ENCODE data around the gene THSD1. TPM values are rescaled to one million over a fixed set of nuclear protein-coding genes. Genes with fewer than 3 reads are reported as not detected.
A peak's percentile ranks its signal among the peaks of the same experiment; 100 is the strongest.

The THSD1 gene
- total and polyA plus RNA-seq, 12 donors: 3.8 to 9.3 (median 6.7) TPM

DNA sequence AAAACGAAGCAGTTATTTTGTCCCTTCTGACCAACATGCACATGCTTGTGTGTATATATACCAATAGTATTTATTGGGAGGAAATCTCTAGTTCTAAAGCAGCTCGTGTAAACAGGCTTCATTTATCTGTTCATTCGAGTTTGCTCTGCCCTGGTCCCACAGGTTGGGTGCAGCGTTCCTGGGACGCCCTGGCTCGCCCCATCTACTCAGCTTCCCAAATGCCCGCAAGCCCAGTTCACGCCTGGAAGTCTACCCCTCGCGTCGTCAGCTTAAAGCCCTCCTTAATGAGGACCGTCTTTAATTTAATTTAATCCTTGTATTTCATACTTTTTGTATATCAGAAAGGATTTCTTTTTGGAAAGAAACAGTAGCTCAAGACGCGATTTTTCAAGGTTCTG, 604 bp downstream of the THSD1 start:
- no peaks in the 10 kb centered on the region for H3K9me3 ChIP-seq
- DNase-seq (no peak), ATAC-seq (peak in 6 of 8 donors; percentile 18 to 51 (median 41))
- 12 to 16% methylated on average over 14 of the region's 14 CpGs for WGBS, 2 donors
- peaks cover 0 to 36% (median 13%) of the 10 kb centered on the region in 9 donors for H3K4me1 ChIP-seq
- H3K27ac ChIP-seq: peak overlapping the region; percentile 61 to 92 (median 77)
- TF ChIP-seq, protein P1, sequence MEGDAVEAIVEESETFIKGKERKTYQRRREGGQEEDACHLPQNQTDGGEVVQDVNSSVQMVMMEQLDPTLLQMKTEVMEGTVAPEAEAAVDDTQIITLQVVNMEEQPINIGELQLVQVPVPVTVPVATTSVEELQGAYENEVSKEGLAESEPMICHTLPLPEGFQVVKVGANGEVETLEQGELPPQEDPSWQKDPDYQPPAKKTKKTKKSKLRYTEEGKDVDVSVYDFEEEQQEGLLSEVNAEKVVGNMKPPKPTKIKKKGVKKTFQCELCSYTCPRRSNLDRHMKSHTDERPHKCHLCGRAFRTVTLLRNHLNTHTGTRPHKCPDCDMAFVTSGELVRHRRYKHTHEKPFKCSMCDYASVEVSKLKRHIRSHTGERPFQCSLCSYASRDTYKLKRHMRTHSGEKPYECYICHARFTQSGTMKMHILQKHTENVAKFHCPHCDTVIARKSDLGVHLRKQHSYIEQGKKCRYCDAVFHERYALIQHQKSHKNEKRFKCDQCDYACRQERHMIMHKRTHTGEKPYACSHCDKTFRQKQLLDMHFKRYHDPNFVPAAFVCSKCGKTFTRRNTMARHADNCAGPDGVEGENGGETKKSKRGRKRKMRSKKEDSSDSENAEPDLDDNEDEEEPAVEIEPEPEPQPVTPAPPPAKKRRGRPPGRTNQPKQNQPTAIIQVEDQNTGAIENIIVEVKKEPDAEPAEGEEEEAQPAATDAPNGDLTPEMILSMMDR (IDR thresholded peaks at IDR 0.05): no peak
- peaks cover 0 to 20% (median 0%) of the 10 kb centered on the region in 9 donors for H3K36me3 ChIP-seq
- intact Hi-C loops (cut with DNase I): loop anchor here in 3 of 10 donors (2.0 to 5.0 kb wide), 2 partner anchors 42 to 45 kb away; partner anchors contain the start of gene VPS36 (in 2 of the 3)
- peak overlapping the region; percentile 43 to 82 (median 66) for H3K4me3 ChIP-seq
- peaks cover 0 to 19% (median 0%) of the 10 kb centered on the region in 7 donors for H3K27me3 ChIP-seq

DNA sequence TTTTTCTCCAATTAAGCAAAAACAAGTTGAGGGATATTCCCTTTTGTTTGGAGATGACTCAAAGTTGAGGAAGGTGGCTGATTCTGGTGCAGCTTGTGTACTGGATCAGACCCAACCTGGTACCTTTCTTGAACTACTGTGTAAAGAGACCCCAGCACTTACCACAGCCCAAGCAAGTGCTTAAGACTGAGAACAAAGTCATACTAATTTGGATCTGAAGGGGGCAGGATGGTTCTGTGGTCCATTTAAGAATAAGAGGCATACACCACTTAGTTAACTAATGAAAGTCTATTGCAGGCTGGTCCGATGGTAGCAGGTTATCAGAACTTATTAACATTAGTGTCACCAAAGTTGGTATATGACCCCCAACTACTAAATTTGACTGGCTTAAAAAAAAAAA, 6.3 kb downstream of the THSD1 start:
- Histone ChIP-seq H3K4me1 (peaks cover 0 to 71% (median 22%) of the 10 kb centered on the region in 9 donors), H3K4me3 (no peak overlapping the region), H3K27ac (no peak overlapping the region), H3K36me3 (peaks cover 0 to 59% (median 16%) of the 10 kb centered on the region in 9 donors), H3K9me3 (no peaks in the 10 kb centered on the region), H3K27me3 (no peaks in the 10 kb centered on the region)
- ATAC-seq: peak in 2 of 8 donors; percentile 41 to 56
- no peak for DNase-seq
- WGBS, 2 donors: 63 to 83% methylated on average over 1 of the region's 1 CpG
- TF ChIP-seq, protein P1 (IDR thresholded peaks at IDR 0.05): peak in 6 of 9 donors; percentile 6 to 45 (median 25)
- intact Hi-C loops (cut with DNase I): loop anchor here in 2 of 10 donors (2.0 to 5.0 kb wide), 2 partner anchors 51 to 53 kb away; partner anchors contain the start of gene VPS36 (in 2 of the 2)

DNA sequence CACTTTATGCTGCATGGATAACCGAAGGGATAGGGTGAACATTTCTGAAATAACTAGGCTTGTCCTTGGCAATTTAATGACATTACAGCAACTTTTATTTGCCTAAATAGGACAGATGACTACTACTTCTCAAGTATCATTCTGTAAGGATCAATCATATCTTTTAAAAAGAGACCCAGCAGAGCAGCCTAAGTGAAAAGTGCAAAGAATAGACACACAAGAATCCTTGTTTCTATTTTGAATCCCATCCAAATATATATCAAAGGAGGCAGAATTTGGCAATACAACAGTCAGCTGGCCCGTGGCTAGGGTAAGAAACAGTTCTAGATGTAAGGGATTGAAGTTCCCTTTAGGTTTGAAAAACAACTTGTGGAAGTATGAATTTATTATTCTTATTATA, 6.9 kb downstream of the THSD1 start:
- H3K27me3 ChIP-seq: no peaks in the 10 kb centered on the region
- no peak overlapping the region for H3K27ac ChIP-seq
- H3K36me3 ChIP-seq: peaks cover 0 to 60% (median 16%) of the 10 kb centered on the region in 9 donors
- H3K4me1 ChIP-seq: peaks cover 0 to 76% (median 24%) of the 10 kb centered on the region in 9 donors
- TF ChIP-seq, protein P1 (IDR thresholded peaks at IDR 0.05): no peak
- no peaks in the 10 kb centered on the region for H3K9me3 ChIP-seq
- no peak overlapping the region for H3K4me3 ChIP-seq
- DNase-seq (no peak), ATAC-seq (no peak)
- 38 to 56% methylated on average over 2 of the region's 2 CpGs for WGBS, 2 donors
- intact Hi-C loops (cut with DNase I): loop anchor here in 1 of 10 donors (2.0 kb wide), 1 partner anchor 52 kb away; the partner anchor contains the start of gene VPS36

GRCh38 chr13:52395704-52396103, 10.3 kb downstream of the THSD1 start:
- peak in 3 of 8 donors; percentile 28 to 61 (median 51) for ATAC-seq
- TF ChIP-seq, protein P1 (IDR thresholded peaks at IDR 0.05): no peak
- 75 to 84% methylated on average over 4 of the region's 4 CpGs for WGBS, 2 donors
- intact Hi-C loops (cut with DNase I): no loop called here
- DNase-seq: no peak
- Histone ChIP-seq H3K4me1 (peaks cover 0 to 81% (median 29%) of the 10 kb centered on the region in 9 donors), H3K4me3 (no peak overlapping the region), H3K9me3 (no peaks in the 10 kb centered on the region), H3K36me3 (peaks cover 0 to 71% (median 15%) of the 10 kb centered on the region in 9 donors), H3K27ac (no peak overlapping the region), H3K27me3 (no peaks in the 10 kb centered on the region)
